Esophagus mucosa (tissue), 1 donor: ENCODE measurements around the gene SERPINB1. TPM values are rescaled to one million over a fixed set of nuclear protein-coding genes. Genes with fewer than 3 reads are reported as not detected.
A peak's percentile ranks its signal among the peaks of the same experiment; 100 is the strongest.
"Not testable (repeated sequence)": the region's sequence is repeated elsewhere in the genome, so short reads cannot be mapped to it uniquely, and the experiment has no call there.

Experiments
- ATAC-seq: fragments of 200-7000 bp; cut with Tn5 transposase; one replicate; pipeline ENCODE4 v1.9.1; 2020
- total RNA-seq: library from RNA; stranded (reverse); gene quantifications from one replicate; pipeline ENCODE4 v1.2.4, GENCODE V29; 2023
- donor health status: DM: yes; HTN: yes; CAD: no.

Gene SERPINB1
- total RNA-seq, 1 donor from 2014 or later: 576 TPM

DNA sequence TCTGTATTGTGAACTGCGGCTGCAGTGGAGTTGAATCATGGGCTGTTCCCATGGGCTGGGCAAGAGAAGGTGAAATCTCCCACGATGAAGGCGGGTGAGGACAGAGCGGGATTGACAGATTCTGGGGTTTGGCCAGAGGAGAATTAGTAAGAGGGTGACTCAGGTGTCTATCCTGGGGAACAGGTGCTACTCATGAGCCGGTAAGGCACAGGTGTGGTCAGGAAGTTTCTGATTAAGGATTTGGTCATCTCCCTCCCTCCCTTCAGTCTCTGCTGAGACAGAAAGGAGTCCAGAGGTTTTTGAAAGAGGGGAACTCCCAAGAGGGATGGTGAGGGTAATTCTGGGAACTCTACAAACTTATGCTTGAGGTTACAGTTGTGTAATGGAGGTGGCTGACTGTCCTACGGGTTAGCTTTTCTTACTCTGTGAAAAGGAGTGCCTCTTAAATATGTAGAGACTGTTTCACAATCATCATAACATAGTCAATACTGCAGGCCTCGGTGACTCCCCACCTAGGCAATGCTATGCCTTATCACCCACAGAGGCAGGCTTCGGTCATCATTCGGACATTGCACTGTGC is 31.5 kb downstream of the SERPINB1 start:
- ATAC-seq: peak; percentile 96

DNA sequence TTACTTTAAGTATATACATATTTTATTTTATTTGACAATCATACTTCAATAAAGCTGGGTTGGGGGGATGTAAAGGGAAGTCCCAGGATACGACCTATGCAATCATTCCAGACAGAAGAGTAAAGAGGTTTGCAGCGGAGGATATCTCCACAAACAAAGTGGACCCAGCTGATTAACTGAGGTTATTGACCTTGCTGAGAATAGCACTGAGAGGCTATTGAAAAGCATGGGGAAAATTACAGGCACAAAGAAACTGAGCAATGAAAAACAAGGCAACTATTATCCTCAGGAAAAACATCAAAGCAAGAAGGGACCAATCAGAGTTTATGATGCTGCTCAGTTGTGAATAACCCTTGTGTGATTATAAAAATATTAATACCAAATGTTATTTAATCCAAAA is 32.6 kb downstream of the SERPINB1 start:
- ATAC-seq: no peak

GRCh38 chr6:2807342-2808090 is 34.1 kb downstream of the SERPINB1 start:
- peak; percentile 15 for ATAC-seq

DNA sequence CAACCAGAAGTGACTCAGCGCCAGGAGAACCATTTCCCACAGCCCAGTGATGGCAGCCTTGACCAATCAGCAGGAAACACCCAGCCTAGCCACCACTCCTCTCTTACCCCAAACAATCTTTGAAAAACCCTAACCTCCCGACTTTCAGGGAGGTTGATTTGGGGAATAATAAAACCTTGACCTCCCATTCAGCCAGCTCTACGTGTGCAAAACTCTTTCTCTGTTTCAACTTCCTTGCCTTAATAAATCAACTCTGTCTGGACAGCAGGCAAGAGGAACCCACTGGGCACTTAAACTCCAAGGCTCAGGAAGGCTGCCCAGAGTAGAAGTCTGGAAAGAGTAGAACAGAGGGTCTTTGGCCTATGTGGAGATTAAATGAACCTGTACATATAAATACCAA is 35.0 kb downstream of the SERPINB1 start:
- ATAC-seq: no peak

- no peak for ATAC-seq
These were observed 36.6 kb downstream of the SERPINB1 start for GRCh38 chr6:2805031-2805430.

DNA sequence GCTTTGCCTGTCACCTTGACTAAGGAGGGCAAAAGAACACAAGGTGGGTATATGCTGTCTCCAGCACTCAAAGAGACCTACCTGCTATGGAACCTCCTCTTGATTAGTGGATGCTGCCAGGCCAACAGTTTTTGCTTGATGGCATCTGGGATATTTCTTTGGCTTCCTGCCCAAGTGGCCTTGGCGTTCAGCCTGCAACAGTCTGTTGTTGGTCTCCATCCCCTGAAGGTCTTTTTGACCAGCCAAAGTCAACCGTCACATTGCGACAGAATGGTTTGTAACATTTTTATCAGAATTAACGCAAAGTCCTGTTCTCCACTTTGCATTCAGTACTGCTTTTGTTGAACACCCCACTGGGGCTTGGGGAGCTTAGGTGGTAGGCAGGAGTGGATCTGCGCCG is 37.1 kb downstream of the SERPINB1 start:
- ATAC-seq: no peak

GRCh38 chr6:2803731-2804429 is 37.8 kb downstream of the SERPINB1 start:
- ATAC-seq: no peak

GRCh38 chr6:2802521-2803060 is 39.1 kb downstream of the SERPINB1 start:
- no peak for ATAC-seq

- ATAC-seq: not testable (repeated sequence)
These were observed 40.0 kb downstream of the SERPINB1 start for GRCh38 chr6:2801687-2802086.

- no peak for ATAC-seq
These were observed 40.9 kb downstream of the SERPINB1 start for GRCh38 chr6:2800552-2801316.

DNA sequence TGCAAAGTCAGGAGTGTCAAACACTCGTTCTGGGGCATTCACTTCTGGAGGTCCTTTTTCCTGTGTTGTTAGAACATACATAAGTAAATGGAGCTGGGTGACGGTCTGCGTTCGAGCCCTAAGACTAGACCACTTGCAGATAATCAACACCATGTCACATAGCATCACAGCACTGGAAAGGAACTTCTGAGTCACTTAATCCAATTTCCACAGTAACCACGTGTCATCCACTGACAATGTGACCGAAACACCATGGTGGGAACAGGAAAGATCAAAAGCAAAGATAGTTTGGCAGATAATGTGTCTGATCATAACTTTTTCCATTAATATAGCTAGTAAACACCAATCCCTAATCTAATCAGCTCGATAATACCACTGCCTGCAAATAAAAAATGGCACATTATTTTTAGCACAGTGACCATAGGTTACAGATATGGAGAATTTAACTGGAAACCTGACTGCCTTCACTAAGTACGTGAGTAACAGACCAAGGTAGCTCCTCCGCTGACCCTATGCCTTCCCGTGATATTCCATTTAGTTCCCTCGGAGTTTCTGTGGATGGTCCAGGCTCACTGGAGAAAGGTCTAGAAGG is 41.6 kb downstream of the SERPINB1 start:
- no peak for ATAC-seq

DNA sequence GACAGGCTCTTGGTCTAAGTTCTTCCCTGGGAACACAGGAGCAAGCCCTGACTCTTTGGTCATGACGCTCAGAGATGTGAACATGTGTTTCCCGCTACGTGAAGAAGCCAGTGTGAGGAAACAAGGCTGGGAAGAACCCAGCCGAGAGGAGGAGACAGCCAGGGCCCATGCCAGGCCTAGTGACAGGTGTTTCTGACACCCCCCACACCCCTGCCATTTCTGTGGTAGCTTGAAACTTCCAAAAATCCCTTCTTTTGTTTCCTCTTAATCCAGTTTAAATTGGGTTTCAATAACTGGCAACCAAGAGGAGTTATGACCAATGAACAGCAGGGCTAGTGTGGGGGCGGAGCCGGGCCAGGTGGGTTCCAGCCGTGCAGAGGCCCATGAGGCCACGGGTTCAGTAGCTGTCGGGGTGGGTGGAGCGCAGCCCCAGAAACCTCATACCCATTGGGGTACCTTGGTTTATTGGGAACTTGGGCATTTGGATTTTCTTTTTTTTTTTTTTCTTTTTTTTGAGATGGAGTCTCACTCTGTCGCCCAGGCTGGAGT is 43.0 kb downstream of the SERPINB1 start:
- ATAC-seq: no peak

GRCh38 chr6:2797564-2798031 is 44.1 kb downstream of the SERPINB1 start:
- peak; percentile 31 for ATAC-seq

DNA sequence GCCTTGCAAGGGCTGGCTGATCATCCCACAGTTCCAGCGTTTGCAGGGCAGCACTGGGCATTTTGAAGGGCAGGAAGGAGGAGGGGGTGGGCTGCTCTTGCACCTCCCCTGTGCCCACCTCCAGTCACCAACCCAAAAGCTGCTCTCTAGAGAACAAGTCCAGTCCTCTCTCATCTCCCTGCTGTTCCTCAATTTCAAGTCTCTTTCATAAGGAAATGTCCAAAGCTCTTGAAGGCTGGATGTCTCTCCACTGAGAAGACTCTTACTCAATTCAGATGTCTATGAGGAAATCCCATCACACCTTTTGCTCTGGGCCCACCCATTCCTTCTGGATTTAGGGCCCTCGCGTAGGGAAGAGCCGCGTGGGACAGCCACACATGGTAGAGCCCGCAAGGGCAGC is 44.8 kb downstream of the SERPINB1 start:
- no peak for ATAC-seq

DNA sequence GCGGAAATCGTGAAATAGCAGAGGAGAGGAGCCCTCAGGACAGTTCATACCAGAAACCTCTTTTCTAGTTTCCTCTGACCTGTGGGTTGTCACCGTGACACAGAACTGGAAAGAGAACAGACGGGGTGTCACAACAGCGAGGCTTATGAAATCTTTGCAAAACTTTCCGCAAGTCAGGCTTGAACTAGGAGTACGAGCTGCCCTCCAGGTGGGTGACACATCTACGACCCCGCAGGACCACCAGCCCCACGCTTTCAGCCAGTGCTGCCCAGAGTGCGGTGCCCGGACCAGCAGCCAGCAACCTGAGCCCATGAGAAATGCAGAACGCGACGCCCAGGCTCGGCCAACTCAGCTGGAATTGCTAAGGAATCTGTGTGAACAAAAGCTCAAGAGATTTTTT is 45.7 kb downstream of the SERPINB1 start:
- no peak for ATAC-seq

- ATAC-seq: no peak
These were observed 46.5 kb downstream of the SERPINB1 start for GRCh38 chr6:2795162-2795561.

DNA sequence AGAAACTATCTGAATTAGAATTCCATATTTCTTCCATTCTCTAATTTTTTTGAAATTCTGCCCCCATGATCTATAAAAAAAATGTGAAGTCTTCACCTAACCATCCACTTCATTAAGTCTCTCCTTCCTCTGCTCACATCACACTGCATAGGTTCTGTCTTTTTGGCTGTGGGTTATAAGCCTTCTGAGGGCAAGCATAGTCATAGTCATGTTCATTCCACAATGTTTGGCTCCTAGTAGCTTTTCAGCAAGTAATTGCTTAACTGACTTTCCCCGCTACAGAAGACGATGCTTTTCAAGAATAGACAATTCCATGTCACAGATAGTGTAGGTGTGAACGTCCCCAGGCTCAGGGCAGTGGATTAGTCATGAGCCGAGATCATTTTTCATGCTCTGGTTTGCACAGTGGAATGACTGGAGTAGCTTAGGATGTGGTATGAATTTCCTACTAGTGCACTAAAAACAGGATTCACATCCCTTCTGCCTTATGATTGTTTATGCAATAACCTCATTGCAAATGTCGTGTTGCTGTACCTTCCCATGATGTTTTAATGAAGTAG is 47.4 kb downstream of the SERPINB1 start:
- ATAC-seq: peak; percentile 55

- peak; percentile 64 for ATAC-seq
These were observed 48.0 kb downstream of the SERPINB1 start for GRCh38 chr6:2793534-2794151.

- peak; percentile 86 for ATAC-seq
These were observed 49.1 kb downstream of the SERPINB1 start for GRCh38 chr6:2792330-2793110.

- no peak for ATAC-seq
These were observed 50.2 kb downstream of the SERPINB1 start for GRCh38 chr6:2791450-2791974.
